WTC11 (cell line): ENCODE data around the gene STRN4. TPM values are rescaled to one million over a fixed set of nuclear protein-coding genes. Genes with fewer than 3 reads are reported as not detected.
A peak's percentile ranks its signal among the peaks of the same experiment; 100 is the strongest.

Experiments used
- ATAC-seq: fragments of 200-7000 bp; cut with Tn5 transposase; 2 replicates; pipeline ENCODE4 v1.10.0; 2021; ENCODE audit warnings: mild to moderate bottlenecking, moderate library complexity
- CTCF ChIA-PET: fragments of 300-600 bp; sonication (Branson Sonifier 250); formaldehyde crosslinking; loops from one replicate; lab custom pipeline; 2021; ENCODE audit warnings: antibody characterized with exemption; lab: Charles Lee
- POLR2A ChIA-PET: fragments of 350-600 bp; sonication (Branson Sonifier 250); formaldehyde crosslinking; loops from one replicate; lab custom pipeline; 2021; ENCODE audit warnings: antibody characterized with exemption; lab: Charles Lee
- DNase-seq: peaks from one replicate; pipeline ENCODE4 v3.0.0; 2021; ENCODE audit warnings: low spot score
- H3K27ac Mint-ChIP-seq: 2 replicates; pipeline ENCODE4 v1.8.0; 2021; ENCODE audit warnings: mixed read lengths
- H3K27me3 Mint-ChIP-seq: 2 replicates; pipeline ENCODE4 v1.8.0; 2021; ENCODE audit warnings: low read depth, mild to moderate bottlenecking, moderate library complexity, mixed read lengths
- H3K36me3 Mint-ChIP-seq: 2 replicates; pipeline ENCODE4 v1.8.0; 2021; ENCODE audit warnings: mixed read lengths
- H3K4me1 Mint-ChIP-seq: 2 replicates; pipeline ENCODE4 v1.8.0; 2022; ENCODE audit warnings: mixed read lengths
- H3K4me3 Mint-ChIP-seq: 2 replicates; pipeline ENCODE4 v1.8.0; 2021; ENCODE audit warnings: mild to moderate bottlenecking, moderate library complexity, mixed read lengths
- H3K9me3 Mint-ChIP-seq: 2 replicates; pipeline ENCODE4 v1.8.0; 2021; ENCODE audit warnings: mixed read lengths
- ATF1 ChIP-seq: sonication (generic); formaldehyde crosslinking; IDR thresholded peaks from 2 replicates; pipeline ENCODE4 v1.8.1; 2023; ENCODE audit warnings: mild to moderate bottlenecking, moderate library complexity, missing genetic modification reagents
- CREB1 ChIP-seq: sonication (generic); formaldehyde crosslinking; IDR thresholded peaks from 2 replicates; pipeline ENCODE4 v1.8.0; 2023; ENCODE audit warnings: mild to moderate bottlenecking, missing genetic modification reagents
- CREM ChIP-seq: sonication (generic); formaldehyde crosslinking; IDR thresholded peaks from 2 replicates; pipeline ENCODE4 v1.8.1; 2022; ENCODE audit warnings: mild to moderate bottlenecking, missing genetic modification reagents, moderate library complexity
- FOXJ3 ChIP-seq: sonication (generic); formaldehyde crosslinking; IDR thresholded peaks from 2 replicates; pipeline ENCODE4 v1.9.0; 2021; ENCODE audit warnings: missing genetic modification reagents, mild to moderate bottlenecking, borderline replicate concordance
- FOXK1 ChIP-seq: sonication (generic); formaldehyde crosslinking; IDR thresholded peaks from 2 replicates; pipeline ENCODE4 v1.8.0; 2022; ENCODE audit warnings: mild to moderate bottlenecking, moderate library complexity, missing genetic modification reagents
- FOXP1 ChIP-seq: sonication (generic); formaldehyde crosslinking; IDR thresholded peaks from 2 replicates; pipeline ENCODE4 v1.8.0; 2022; ENCODE audit warnings: missing genetic modification reagents, mild to moderate bottlenecking, moderate library complexity, borderline replicate concordance
- GRHL2 ChIP-seq: fragments of 250-450 bp; sonication (Bioruptor Pico); IDR thresholded peaks from 2 replicates; pipeline ENCODE4 v1.8.0; 2022; ENCODE audit warnings: mild to moderate bottlenecking, moderate library complexity; ENCODE audit not compliant: insufficient replicate concordance, severe bottlenecking
- KAT7 ChIP-seq: sonication (generic); formaldehyde crosslinking; IDR thresholded peaks from 2 replicates; pipeline ENCODE4 v1.8.1; 2023; ENCODE audit warnings: missing genetic modification reagents, mild to moderate bottlenecking, borderline replicate concordance
- MYBL2 ChIP-seq: sonication (generic); formaldehyde crosslinking; IDR thresholded peaks from 2 replicates; pipeline ENCODE4 v1.8.1; 2023; ENCODE audit warnings: mild to moderate bottlenecking, moderate library complexity, missing genetic modification reagents
- NFYB ChIP-seq: sonication (generic); formaldehyde crosslinking; conservative IDR thresholded peaks from 2 replicates; pipeline ENCODE4 v1.8.0; 2022; ENCODE audit warnings: low read depth, missing genetic modification reagents
- NR1H2 ChIP-seq: sonication (generic); formaldehyde crosslinking; IDR thresholded peaks from 2 replicates; pipeline ENCODE4 v1.9.0; 2021; ENCODE audit warnings: mild to moderate bottlenecking, moderate library complexity, missing genetic modification reagents
- NR2C2 ChIP-seq: sonication (generic); formaldehyde crosslinking; IDR thresholded peaks from 2 replicates; pipeline ENCODE4 v1.8.0; 2022; ENCODE audit warnings: mild to moderate bottlenecking, missing genetic modification reagents
- RORB ChIP-seq: fragments of 250-450 bp; sonication (Bioruptor Pico); IDR thresholded peaks from 2 replicates; pipeline ENCODE4 v1.9.0; 2021; ENCODE audit warnings: mild to moderate bottlenecking
- SOX15 ChIP-seq: fragments of 250-450 bp; sonication (Bioruptor Pico); IDR thresholded peaks from 2 replicates; pipeline ENCODE4 v1.9.0; 2021; ENCODE audit warnings: mild to moderate bottlenecking
- SP1 ChIP-seq: sonication (generic); formaldehyde crosslinking; conservative IDR thresholded peaks from 2 replicates; pipeline ENCODE4 v1.8.1; 2022; ENCODE audit warnings: missing genetic modification reagents
- ZNF121 ChIP-seq: sonication (generic); formaldehyde crosslinking; IDR thresholded peaks from 2 replicates; pipeline ENCODE4 v1.8.0; 2023; ENCODE audit warnings: missing genetic modification reagents
- ZNF317 ChIP-seq: sonication (generic); formaldehyde crosslinking; IDR thresholded peaks from 2 replicates; pipeline ENCODE4 v1.8.1; 2023; ENCODE audit warnings: low read depth, mild to moderate bottlenecking, moderate library complexity, missing genetic modification reagents, borderline replicate concordance
- total RNA-seq: library from RNA; stranded (reverse); gene quantifications from 3 replicates; pipeline ENCODE4 v1.2.3, GENCODE V29; 2021
- TF ChIP-seq, protein P1 (sequence below): sonication (generic); formaldehyde crosslinking; IDR thresholded peaks from 2 replicates; pipeline ENCODE4 v1.8.1; 2022; ENCODE audit warnings: low read depth, missing genetic modification reagents, borderline replicate concordance
- TF ChIP-seq, protein P2 (sequence below): sonication (generic); formaldehyde crosslinking; IDR thresholded peaks from 2 replicates; pipeline ENCODE4 v1.8.0; 2023; ENCODE audit warnings: missing genetic modification reagents
- TF ChIP-seq, protein P3 (sequence below): sonication (generic); formaldehyde crosslinking; IDR thresholded peaks from 2 replicates; pipeline ENCODE4 v1.8.0; 2022; ENCODE audit warnings: missing genetic modification reagents
- TF ChIP-seq, protein P4 (sequence below): fragments of 250-450 bp; sonication (Bioruptor Pico); IDR thresholded peaks from 2 replicates; pipeline ENCODE4 v1.9.0; 2021; ENCODE audit warnings: mild to moderate bottlenecking
- TF ChIP-seq, protein P5 (sequence below): sonication (generic); formaldehyde crosslinking; conservative IDR thresholded peaks from 2 replicates; pipeline ENCODE4 v1.8.1; 2023; ENCODE audit warnings: mild to moderate bottlenecking, low read depth, missing genetic modification reagents, moderate library complexity

Gene STRN4
- total RNA-seq, 1 experiment from 2014 or later = 144 TPM

DNA sequence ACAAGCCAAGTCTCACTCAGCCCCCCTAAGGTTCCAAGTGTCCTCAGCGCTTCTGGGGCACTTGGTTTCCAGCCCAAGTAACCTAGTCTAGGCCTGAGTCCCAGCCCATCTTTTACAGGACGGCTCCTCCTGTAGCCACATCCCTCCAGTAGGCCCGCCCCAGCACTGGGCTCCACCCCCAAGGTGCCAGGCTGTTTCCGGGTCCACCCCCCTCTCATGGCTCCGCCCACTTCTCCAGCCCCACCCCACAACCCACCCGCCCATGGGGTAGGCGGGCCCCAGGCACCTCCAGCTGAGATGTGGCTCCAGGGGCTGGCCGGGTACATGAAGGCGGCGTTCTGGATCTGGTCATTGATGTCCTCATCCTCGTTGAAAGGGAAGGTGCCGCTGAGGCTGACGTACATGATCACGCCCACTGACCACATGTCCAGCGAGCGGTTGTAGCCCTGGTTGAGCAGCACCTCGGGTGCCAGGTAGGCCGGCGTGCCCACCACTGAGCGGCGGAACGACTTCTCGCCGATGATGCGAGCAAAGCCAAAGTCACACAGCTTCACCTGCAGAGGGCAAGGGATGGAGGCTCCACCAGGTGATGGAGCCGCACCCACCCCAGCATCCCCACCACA lies 68.0 kb downstream of the STRN4 start:
- H3K27me3 Mint-ChIP-seq = no peaks in the 10 kb centered on the region
- 0 out of 2 replicates have a peak, but pooled peaks cover 8% of the 10 kb centered on the region for H3K4me1 Mint-ChIP-seq
- peak; percentile 17; the same call in 1 of the 2 replicates for TF ChIP-seq SP1 (CRISPR knock-in tag)
- TF ChIP-seq FOXK1 = 0 out of 2 replicates have a peak, but pooled peaks have one; percentile 21
- no peak for TF ChIP-seq KAT7 (CRISPR knock-in tag)
- TF ChIP-seq, all 79 proteins: peak for 2
- ChIA-PET POLR2A (no interaction called here), CTCF (interaction anchor here (0.6 to 2.1 kb wide), 8 partner anchors 17 to 796 kb away, joined by 3 to 12 read pairs (median 3); partner anchors contain the start of gene DACT3)
- Mint-ChIP-seq H3K4me3 (no peak overlapping the region), H3K27ac (peak overlapping the region; percentile 85), H3K36me3 (peaks cover 58% of the 10 kb centered on the region), H3K9me3 (no peaks in the 10 kb centered on the region)
- ATAC-seq (peak; percentile 87), DNase-seq (peak; percentile 90)

DNA sequence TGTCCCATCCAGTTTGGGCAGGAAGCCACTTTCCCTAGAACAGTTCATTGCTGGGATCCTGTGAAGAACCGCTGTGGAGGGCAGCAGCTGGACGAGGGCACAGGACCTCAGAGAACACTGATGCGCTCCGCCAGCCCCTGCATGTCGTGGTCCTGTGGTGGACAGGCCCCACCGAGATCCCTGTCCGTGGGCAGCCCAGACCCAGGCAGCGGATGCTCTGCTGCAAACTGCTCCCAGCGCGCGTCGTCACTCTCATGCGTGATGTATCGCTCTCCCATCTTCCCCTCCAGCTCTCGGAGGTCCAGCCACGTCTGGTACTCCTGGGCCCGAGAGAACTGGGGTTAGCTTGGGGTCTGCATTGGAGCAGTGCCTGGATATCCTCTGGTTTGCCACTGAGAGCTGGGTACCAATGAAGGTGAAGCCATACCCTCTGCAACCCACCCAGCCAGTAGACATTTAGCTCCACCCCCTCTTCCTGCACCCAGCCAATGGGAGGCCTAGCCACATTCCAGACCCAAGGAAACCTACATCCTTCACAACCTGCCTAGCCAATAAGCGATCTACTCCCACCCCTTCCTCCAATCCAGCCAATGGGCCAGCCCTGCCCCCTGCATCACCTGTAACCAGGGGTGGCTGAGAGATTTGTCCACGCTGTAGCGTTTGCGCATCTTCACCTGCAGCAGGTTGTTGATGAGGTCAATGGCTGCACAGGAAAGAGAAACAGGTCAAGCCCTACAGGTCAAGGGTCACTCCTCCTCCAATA lies 71.7 kb downstream of the STRN4 start:
- DNase-seq (peak; percentile 88), ATAC-seq (peak; percentile 97)
- peak overlapping the region; percentile 91 for H3K27ac Mint-ChIP-seq
- H3K36me3 Mint-ChIP-seq = peaks cover 43% of the 10 kb centered on the region
- TF ChIP-seq SOX15 (CRISPR knock-in tag) = no peak
- no peak for TF ChIP-seq ZNF317 (CRISPR knock-in tag)
- TF ChIP-seq NFYB (CRISPR knock-in tag) = peak; percentile 97
- no peak for TF ChIP-seq NR1H2 (CRISPR knock-in tag)
- TF ChIP-seq CREM (CRISPR knock-in tag) = peak; percentile 61; the same call in 1 of the 2 replicates
- H3K27me3 Mint-ChIP-seq = no peaks in the 10 kb centered on the region
- H3K4me3 Mint-ChIP-seq = no peak overlapping the region
- H3K4me1 Mint-ChIP-seq = 0 out of 2 replicates have a peak, but pooled peaks cover 8% of the 10 kb centered on the region
- CTCF ChIA-PET = interaction anchor here (0.5 to 1.5 kb wide), 12 partner anchors 11 to 394 kb away, joined by 3 to 25 read pairs (median 4); partner anchors contain the start of gene DACT3
- H3K9me3 Mint-ChIP-seq = peaks cover 6% of the 10 kb centered on the region; the same call in 1 of the 2 replicates
- POLR2A ChIA-PET = interaction anchor here (0.5 kb wide), 1 partner anchor 781 kb away, joined by 3 read pairs; no protein-coding TSS in a partner anchor

DNA sequence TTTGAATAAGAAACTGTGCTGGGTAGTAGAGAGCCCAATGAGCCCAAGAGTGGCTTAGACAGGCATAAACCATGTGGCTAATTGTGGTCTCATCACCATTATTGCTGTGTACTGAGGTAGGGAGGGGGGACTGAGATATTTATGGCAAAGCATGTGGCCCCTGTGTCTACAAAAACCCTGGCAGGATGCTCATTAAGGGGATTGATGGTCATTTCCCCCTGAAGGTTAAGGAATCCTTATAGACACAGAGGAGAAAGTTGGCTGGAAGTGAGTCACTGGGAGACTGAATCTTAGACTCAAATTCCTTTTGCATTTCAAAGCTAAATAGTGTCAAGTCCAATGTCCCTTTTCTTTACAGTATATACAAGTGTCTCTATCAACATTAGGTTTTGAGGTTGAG lies 75.4 kb downstream of the STRN4 start:
- TF ChIP-seq CREB1 (no peak), ATF1 (CRISPR knock-in tag) (no peak), FOXP1 (CRISPR knock-in tag) (no peak), MYBL2 (no peak), NR2C2 (no peak), RORB (CRISPR knock-in tag) (no peak), GRHL2 (no peak), FOXJ3 (CRISPR knock-in tag) (no peak), ZNF121 (CRISPR knock-in tag) (no peak)
- TF ChIP-seq, protein P1, sequence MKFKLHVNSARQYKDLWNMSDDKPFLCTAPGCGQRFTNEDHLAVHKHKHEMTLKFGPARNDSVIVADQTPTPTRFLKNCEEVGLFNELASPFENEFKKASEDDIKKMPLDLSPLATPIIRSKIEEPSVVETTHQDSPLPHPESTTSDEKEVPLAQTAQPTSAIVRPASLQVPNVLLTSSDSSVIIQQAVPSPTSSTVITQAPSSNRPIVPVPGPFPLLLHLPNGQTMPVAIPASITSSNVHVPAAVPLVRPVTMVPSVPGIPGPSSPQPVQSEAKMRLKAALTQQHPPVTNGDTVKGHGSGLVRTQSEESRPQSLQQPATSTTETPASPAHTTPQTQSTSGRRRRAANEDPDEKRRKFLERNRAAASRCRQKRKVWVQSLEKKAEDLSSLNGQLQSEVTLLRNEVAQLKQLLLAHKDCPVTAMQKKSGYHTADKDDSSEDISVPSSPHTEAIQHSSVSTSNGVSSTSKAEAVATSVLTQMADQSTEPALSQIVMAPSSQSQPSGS (CRISPR knock-in tag) = no peak
- TF ChIP-seq, protein P2, sequence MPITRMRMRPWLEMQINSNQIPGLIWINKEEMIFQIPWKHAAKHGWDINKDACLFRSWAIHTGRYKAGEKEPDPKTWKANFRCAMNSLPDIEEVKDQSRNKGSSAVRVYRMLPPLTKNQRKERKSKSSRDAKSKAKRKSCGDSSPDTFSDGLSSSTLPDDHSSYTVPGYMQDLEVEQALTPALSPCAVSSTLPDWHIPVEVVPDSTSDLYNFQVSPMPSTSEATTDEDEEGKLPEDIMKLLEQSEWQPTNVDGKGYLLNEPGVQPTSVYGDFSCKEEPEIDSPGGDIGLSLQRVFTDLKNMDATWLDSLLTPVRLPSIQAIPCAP (CRISPR knock-in tag) = no peak
- TF ChIP-seq, protein P3, sequence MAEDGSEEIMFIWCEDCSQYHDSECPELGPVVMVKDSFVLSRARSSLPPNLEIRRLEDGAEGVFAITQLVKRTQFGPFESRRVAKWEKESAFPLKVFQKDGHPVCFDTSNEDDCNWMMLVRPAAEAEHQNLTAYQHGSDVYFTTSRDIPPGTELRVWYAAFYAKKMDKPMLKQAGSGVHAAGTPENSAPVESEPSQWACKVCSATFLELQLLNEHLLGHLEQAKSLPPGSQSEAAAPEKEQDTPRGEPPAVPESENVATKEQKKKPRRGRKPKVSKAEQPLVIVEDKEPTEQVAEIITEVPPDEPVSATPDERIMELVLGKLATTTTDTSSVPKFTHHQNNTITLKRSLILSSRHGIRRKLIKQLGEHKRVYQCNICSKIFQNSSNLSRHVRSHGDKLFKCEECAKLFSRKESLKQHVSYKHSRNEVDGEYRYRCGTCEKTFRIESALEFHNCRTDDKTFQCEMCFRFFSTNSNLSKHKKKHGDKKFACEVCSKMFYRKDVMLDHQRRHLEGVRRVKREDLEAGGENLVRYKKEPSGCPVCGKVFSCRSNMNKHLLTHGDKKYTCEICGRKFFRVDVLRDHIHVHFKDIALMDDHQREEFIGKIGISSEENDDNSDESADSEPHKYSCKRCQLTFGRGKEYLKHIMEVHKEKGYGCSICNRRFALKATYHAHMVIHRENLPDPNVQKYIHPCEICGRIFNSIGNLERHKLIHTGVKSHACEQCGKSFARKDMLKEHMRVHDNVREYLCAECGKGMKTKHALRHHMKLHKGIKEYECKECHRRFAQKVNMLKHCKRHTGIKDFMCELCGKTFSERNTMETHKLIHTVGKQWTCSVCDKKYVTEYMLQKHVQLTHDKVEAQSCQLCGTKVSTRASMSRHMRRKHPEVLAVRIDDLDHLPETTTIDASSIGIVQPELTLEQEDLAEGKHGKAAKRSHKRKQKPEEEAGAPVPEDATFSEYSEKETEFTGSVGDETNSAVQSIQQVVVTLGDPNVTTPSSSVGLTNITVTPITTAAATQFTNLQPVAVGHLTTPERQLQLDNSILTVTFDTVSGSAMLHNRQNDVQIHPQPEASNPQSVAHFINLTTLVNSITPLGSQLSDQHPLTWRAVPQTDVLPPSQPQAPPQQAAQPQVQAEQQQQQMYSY = no peak
- TF ChIP-seq, protein P4, sequence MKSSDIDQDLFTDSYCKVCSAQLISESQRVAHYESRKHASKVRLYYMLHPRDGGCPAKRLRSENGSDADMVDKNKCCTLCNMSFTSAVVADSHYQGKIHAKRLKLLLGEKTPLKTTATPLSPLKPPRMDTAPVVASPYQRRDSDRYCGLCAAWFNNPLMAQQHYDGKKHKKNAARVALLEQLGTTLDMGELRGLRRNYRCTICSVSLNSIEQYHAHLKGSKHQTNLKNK = no peak
- TF ChIP-seq, protein P5, sequence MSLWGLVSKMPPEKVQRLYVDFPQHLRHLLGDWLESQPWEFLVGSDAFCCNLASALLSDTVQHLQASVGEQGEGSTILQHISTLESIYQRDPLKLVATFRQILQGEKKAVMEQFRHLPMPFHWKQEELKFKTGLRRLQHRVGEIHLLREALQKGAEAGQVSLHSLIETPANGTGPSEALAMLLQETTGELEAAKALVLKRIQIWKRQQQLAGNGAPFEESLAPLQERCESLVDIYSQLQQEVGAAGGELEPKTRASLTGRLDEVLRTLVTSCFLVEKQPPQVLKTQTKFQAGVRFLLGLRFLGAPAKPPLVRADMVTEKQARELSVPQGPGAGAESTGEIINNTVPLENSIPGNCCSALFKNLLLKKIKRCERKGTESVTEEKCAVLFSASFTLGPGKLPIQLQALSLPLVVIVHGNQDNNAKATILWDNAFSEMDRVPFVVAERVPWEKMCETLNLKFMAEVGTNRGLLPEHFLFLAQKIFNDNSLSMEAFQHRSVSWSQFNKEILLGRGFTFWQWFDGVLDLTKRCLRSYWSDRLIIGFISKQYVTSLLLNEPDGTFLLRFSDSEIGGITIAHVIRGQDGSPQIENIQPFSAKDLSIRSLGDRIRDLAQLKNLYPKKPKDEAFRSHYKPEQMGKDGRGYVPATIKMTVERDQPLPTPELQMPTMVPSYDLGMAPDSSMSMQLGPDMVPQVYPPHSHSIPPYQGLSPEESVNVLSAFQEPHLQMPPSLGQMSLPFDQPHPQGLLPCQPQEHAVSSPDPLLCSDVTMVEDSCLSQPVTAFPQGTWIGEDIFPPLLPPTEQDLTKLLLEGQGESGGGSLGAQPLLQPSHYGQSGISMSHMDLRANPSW (CRISPR knock-in tag) = no peak
- no peak overlapping the region for H3K4me3 Mint-ChIP-seq
- CTCF ChIA-PET = interaction anchor here (0.8 to 1.2 kb wide), 3 partner anchors 8 to 56 kb away, joined by 3 to 5 read pairs (median 3); partner anchors contain the start of gene DACT3
- no peaks in the 10 kb centered on the region for H3K27me3 Mint-ChIP-seq
- H3K9me3 Mint-ChIP-seq = peaks cover 6% of the 10 kb centered on the region; the same call in 1 of the 2 replicates
- no peak for ATAC-seq
- H3K4me1 Mint-ChIP-seq = no peaks in the 10 kb centered on the region
- POLR2A ChIA-PET = no interaction called here
- no peak overlapping the region for H3K27ac Mint-ChIP-seq
- H3K36me3 Mint-ChIP-seq = peaks cover 22% of the 10 kb centered on the region
- no peak for DNase-seq
